CD4-positive, alpha-beta T cell treated with Interferon alpha-2 for 1 hour (primary cell): ENCODE measurements around the gene TRIM61.
"Not testable (repeated sequence)": the region's sequence is repeated elsewhere in the genome, so short reads cannot be mapped to it uniquely, and the experiment has no call there.

Experiments used
- DNase-seq, 2 donors: peaks; one replicate each; pipeline ENCODE4 v3.0.0-alpha.2; 2020 to 2022

The TRIM61 gene

GRCh38 chr4:164956766-164957643, 20.5 kb downstream of the TRIM61 start:
- peak; percentile 68 to 70 for DNase-seq

DNA sequence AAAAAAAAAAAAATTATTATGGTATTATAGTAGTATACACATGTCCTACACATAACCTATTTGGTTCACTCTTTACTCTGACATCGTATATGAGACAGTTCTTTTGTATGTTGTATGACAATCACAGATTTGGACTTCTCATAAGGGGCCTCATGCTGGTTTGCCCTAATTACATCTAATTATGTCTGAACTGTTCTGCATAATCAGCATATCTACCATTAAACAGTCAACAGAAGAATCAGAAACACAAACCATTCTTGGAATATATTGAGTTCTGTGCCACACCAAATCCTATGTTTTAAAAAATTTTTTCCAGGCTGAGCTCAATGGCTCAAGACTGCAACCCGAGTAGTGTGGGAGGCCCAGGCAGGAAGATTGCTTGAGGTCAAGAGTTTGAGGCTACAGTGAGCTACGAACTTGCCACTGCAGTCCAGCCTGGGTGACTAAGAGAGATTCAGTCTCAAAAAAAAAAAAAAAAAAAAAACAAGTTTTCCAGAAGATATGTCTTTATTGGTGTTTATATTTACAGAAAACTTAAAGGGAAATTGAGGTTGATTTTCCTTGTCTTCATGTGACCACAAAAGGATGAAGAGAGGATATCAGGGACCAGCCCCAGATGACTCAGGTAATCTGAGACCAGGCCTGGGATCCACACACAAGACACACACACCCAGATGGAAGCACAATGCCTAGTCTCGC, 22.2 kb downstream of the TRIM61 start:
- DNase-seq, result no peak

DNA sequence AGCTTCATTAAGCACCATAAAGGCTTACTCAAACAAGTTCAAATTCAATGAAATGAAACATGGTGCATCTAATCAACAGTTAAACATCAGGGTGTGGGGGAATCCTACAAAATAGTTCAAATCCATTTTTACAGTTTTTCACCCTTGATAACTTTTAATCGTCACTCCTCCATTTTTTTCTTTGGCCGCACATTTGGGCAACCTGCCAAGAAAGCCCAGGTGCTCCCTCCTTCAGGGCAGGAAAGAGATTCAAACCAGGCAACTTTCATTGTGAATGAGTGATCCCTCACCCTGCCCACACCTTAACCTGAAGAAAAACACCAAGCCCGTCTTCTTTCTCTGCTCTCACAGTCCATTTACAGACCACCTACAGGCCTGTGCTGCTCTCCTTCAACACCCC, 24.9 kb downstream of the TRIM61 start:
- no peak for DNase-seq

- no peak for DNase-seq
These were observed 27.9 kb downstream of the TRIM61 start for GRCh38 chr4:164949448-164950143.

GRCh38 chr4:164948975-164949374, 28.5 kb downstream of the TRIM61 start:
- no peak for DNase-seq

DNA sequence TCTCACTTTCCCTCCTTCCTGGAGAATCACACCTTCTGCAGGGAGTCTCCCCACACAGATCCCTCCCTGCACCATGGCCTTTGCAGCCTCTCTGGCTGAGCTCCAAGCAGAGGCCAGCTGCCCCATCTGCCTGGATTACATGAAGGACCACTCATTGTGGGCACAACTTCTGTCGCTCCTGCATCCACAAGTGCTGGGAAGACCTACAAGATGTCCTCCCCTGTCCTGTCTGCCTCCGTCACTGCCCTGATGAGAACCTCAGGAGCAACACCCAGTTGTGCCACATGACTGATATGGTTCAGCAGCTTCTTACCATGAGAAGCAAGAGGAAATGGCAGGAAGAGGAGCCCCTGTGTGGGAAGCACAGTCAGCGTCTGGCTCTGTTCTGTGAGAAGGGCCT, 29.5 kb downstream of the TRIM61 start:
- DNase-seq, result not testable (repeated sequence)

DNA sequence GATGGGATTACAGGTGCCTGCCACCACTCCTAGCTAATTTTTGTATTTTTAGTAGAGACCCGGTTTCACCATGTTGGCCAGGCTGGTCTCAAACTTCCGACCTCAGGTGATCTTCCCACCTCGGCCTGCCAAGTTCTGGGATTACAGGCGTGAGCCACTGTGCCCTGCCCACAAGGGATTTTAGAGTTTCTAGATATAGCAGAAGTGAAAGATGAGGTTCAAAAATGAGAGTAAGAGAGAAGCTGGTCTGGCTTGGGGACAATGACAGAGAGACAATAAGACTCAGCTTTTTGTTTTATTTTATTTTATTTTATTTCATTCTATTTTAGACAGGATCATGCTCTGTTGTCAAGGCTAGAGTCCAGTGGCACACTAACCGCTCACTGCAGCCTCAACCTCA, 30.6 kb downstream of the TRIM61 start:
- no peak for DNase-seq

- DNase-seq, result no peak
These were observed 32.3 kb downstream of the TRIM61 start for GRCh38 chr4:164945146-164945545.

GRCh38 chr4:164943192-164943591, 34.3 kb downstream of the TRIM61 start:
- DNase-seq, result no peak

GRCh38 chr4:164937576-164938270, 39.7 kb downstream of the TRIM61 start:
- no peak for DNase-seq

- not testable (repeated sequence) for DNase-seq
These were observed 41.4 kb downstream of the TRIM61 start for GRCh38 chr4:164935865-164936606.

GRCh38 chr4:164935363-164935762, 42.1 kb downstream of the TRIM61 start:
- no peak for DNase-seq

GRCh38 chr4:164933244-164933643, 44.2 kb downstream of the TRIM61 start:
- no peak for DNase-seq

- no peak for DNase-seq
These were observed 45.7 kb downstream of the TRIM61 start for GRCh38 chr4:164931551-164932324.

- no peak for DNase-seq
These were observed 46.8 kb downstream of the TRIM61 start for GRCh38 chr4:164930647-164931046.

DNA sequence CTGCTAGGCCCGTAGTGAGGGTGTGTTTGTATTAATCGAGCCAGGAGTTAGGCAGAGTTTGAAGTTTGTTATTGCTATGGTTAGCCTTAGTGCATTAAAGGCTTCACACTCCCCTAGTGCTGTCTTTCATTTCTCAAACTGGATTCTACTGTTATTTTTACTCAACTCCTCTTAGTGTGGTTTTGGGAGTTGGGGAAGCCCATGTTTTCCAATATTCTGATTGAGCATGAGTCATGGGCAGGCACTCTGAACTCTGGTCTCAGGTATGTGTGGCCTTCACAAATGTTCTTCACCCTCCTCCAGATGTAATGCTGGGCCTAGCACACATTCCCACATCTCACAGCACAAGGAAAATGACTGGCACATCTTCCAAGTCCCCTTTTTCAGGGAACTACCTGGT, 50.4 kb downstream of the TRIM61 start:
- not testable (repeated sequence) for DNase-seq

DNA sequence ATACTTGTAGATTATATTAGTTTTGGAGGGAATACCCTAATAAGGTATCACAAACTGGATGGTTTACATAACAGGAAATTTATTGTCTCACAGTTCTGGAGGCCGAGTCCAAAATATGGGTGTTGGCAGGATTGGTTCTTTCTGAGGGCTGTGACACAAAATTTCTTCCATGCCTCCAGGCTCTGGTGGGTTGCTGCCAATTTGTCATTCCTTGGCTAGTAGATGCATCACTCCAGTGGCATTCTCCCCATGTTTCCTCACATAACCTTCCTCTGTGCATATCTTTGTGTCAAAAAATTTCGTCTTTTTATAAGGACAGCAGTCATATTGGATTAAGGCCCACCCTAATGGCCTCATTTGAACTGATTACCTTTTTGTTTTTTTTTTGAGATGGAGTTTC, 51.2 kb downstream of the TRIM61 start:
- no peak for DNase-seq

- DNase-seq, result no peak
These were observed 52.7 kb downstream of the TRIM61 start for GRCh38 chr4:164924670-164925238.

GRCh38 chr4:164918956-164919355, 58.5 kb downstream of the TRIM61 start:
- DNase-seq, result no peak
